H1 (cell line): ENCODE results near the gene ARHGAP26. TPM values are rescaled to one million over a fixed set of nuclear protein-coding genes. Genes with fewer than 3 reads are reported as not detected.

ENCODE experiments used
- BCL11A ChIP-seq, 2 experiments: IDR thresholded peaks; one replicate each; pipeline ENCODE4 v1.6.1; 2011; ENCODE audit warnings: low read depth in 2 of 2, low read length in 2 of 2, mild to moderate bottlenecking in 2 of 2
- EGR1 ChIP-seq: IDR thresholded peaks from 2 replicates; pipeline ENCODE4 v1.6.1; 2011; ENCODE audit warnings: low read depth, low read length, borderline replicate concordance
- GTF2F1 ChIP-seq: IDR thresholded peaks from 2 replicates; pipeline ENCODE4 v1.6.1; 2012; ENCODE audit warnings: low read depth, low read length, improper control_type of control experiment, borderline replicate concordance
- HDAC6 ChIP-seq: IDR thresholded peaks from one replicate; pipeline ENCODE4 v1.7.1; 2012; ENCODE audit warnings: low read depth, mild to moderate bottlenecking, inconsistent platforms, low read length, moderate library complexity
- JUN ChIP-seq: IDR thresholded peaks from 2 replicates; pipeline ENCODE4 v1.6.1; 2011; ENCODE audit warnings: low read depth, mild to moderate bottlenecking, improper control_type of control experiment, low read length
- POLR2A ChIP-seq, 2 experiments: IDR thresholded peaks; 1 replicate in 1 of 2; 2 replicates in 1 of 2; pipeline ENCODE4 v1.6.1; 2011; ENCODE audit warnings: low read depth in 2 of 2, low read length in 2 of 2, mild to moderate bottlenecking in 2 of 2; ENCODE audit errors: control extremely low read depth in 1 of 2
- POLR2AphosphoS5 ChIP-seq: IDR thresholded peaks from 2 replicates; pipeline ENCODE4 v1.6.1; 2011; ENCODE audit warnings: low read depth, low read length
- RNF2 ChIP-seq: fragments of 200-900, 300-1000 bp; sonication (generic); IDR thresholded peaks from 2 replicates; pipeline ENCODE4 v1.7.1; 2016; ENCODE audit warnings: borderline replicate concordance, low read depth, mild to moderate bottlenecking, antibody characterized with exemption, low read length; ENCODE audit not compliant: poor library complexity, severe bottlenecking; ENCODE audit errors: missing control alignments
- TAF7 ChIP-seq: optimal IDR thresholded peaks from 2 replicates; pipeline ENCODE3; 2011; ENCODE audit warnings: low read depth, mild to moderate bottlenecking, inconsistent platforms, low read length, moderate library complexity, borderline replicate concordance
- TBP ChIP-seq: IDR thresholded peaks from 2 replicates; pipeline ENCODE4 v1.6.1; 2011; ENCODE audit warnings: low read depth, low read length, improper control_type of control experiment
- YY1 ChIP-seq: IDR thresholded peaks from 2 replicates; pipeline ENCODE4 v1.6.1; 2011; ENCODE audit warnings: low read depth, mild to moderate bottlenecking, low read length
- ZNF274 ChIP-seq: IDR thresholded peaks from 2 replicates; pipeline ENCODE4 v1.7.0; 2012; ENCODE audit warnings: low read length, borderline replicate concordance; ENCODE audit errors: extremely low read depth
- polyA plus RNA-seq, 7 experiments: library from polyadenylated mRNA; depleted of rRNA in 3 of 7; stranded (reverse) in 5 of 7; unstranded in 2 of 7; fragments of >200 nt in 5 of 7; fragments of 200-250 nt in 2 of 7; gene quantifications; 1 replicate in 5 of 7; 2 replicates in 1 of 7; 4 replicates in 1 of 7; pipeline versions ENCODE4 v1.2.1 to v1.2.3, GENCODE V29; 2011 to 2013; ENCODE audit warnings: missing spikeins in 2 of 7, mixed read lengths in 2 of 7
- total RNA-seq: library from RNA; stranded (reverse); fragmentation: NEBNext Ultra II Directional; extraction: Animal tissue kit (Norgen Biotek cat#: 25700); gene quantifications from 2 replicates; pipeline ENCODE4 v1.2.1, GENCODE V29; 2021
- TF ChIP-seq, protein P1 (sequence below): fragments of 300-600 bp; sonication (generic); IDR thresholded peaks from 2 replicates; pipeline ENCODE4 v1.7.1; 2012; ENCODE audit warnings: low read length, moderate library complexity, mild to moderate bottlenecking, inconsistent platforms; ENCODE audit not compliant: insufficient replicate concordance

ARHGAP26 gene
- total and polyA plus RNA-seq, 2 of the 8 experiments (the other 6 are each of a cell fraction or from before 2014, with no cell fraction given), result 7.1 to 24.8 TPM

- TF ChIP-seq, protein P1, sequence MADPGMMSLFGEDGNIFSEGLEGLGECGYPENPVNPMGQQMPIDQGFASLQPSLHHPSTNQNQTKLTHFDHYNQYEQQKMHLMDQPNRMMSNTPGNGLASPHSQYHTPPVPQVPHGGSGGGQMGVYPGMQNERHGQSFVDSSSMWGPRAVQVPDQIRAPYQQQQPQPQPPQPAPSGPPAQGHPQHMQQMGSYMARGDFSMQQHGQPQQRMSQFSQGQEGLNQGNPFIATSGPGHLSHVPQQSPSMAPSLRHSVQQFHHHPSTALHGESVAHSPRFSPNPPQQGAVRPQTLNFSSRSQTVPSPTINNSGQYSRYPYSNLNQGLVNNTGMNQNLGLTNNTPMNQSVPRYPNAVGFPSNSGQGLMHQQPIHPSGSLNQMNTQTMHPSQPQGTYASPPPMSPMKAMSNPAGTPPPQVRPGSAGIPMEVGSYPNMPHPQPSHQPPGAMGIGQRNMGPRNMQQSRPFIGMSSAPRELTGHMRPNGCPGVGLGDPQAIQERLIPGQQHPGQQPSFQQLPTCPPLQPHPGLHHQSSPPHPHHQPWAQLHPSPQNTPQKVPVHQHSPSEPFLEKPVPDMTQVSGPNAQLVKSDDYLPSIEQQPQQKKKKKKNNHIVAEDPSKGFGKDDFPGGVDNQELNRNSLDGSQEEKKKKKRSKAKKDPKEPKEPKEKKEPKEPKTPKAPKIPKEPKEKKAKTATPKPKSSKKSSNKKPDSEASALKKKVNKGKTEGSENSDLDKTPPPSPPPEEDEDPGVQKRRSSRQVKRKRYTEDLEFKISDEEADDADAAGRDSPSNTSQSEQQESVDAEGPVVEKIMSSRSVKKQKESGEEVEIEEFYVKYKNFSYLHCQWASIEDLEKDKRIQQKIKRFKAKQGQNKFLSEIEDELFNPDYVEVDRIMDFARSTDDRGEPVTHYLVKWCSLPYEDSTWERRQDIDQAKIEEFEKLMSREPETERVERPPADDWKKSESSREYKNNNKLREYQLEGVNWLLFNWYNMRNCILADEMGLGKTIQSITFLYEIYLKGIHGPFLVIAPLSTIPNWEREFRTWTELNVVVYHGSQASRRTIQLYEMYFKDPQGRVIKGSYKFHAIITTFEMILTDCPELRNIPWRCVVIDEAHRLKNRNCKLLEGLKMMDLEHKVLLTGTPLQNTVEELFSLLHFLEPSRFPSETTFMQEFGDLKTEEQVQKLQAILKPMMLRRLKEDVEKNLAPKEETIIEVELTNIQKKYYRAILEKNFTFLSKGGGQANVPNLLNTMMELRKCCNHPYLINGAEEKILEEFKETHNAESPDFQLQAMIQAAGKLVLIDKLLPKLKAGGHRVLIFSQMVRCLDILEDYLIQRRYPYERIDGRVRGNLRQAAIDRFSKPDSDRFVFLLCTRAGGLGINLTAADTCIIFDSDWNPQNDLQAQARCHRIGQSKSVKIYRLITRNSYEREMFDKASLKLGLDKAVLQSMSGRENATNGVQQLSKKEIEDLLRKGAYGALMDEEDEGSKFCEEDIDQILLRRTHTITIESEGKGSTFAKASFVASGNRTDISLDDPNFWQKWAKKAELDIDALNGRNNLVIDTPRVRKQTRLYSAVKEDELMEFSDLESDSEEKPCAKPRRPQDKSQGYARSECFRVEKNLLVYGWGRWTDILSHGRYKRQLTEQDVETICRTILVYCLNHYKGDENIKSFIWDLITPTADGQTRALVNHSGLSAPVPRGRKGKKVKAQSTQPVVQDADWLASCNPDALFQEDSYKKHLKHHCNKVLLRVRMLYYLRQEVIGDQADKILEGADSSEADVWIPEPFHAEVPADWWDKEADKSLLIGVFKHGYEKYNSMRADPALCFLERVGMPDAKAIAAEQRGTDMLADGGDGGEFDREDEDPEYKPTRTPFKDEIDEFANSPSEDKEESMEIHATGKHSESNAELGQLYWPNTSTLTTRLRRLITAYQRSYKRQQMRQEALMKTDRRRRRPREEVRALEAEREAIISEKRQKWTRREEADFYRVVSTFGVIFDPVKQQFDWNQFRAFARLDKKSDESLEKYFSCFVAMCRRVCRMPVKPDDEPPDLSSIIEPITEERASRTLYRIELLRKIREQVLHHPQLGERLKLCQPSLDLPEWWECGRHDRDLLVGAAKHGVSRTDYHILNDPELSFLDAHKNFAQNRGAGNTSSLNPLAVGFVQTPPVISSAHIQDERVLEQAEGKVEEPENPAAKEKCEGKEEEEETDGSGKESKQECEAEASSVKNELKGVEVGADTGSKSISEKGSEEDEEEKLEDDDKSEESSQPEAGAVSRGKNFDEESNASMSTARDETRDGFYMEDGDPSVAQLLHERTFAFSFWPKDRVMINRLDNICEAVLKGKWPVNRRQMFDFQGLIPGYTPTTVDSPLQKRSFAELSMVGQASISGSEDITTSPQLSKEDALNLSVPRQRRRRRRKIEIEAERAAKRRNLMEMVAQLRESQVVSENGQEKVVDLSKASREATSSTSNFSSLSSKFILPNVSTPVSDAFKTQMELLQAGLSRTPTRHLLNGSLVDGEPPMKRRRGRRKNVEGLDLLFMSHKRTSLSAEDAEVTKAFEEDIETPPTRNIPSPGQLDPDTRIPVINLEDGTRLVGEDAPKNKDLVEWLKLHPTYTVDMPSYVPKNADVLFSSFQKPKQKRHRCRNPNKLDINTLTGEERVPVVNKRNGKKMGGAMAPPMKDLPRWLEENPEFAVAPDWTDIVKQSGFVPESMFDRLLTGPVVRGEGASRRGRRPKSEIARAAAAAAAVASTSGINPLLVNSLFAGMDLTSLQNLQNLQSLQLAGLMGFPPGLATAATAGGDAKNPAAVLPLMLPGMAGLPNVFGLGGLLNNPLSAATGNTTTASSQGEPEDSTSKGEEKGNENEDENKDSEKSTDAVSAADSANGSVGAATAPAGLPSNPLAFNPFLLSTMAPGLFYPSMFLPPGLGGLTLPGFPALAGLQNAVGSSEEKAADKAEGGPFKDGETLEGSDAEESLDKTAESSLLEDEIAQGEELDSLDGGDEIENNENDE, result no peak
- no peak for TF ChIP-seq ZNF274
- no peak for TF ChIP-seq HDAC6
- no peak for TF ChIP-seq GTF2F1
- no peak for TF ChIP-seq POLR2AphosphoS5
- no peak for TF ChIP-seq POLR2A (IDR thresholded peaks at IDR 0.05; ENCODE audit: control extremely low read depth in 1 of 2, low read depth in 2 of 2, low read length in 2 of 2)
- no peak for TF ChIP-seq YY1
- no peak for TF ChIP-seq EGR1
- no peak for TF ChIP-seq TBP
- TF ChIP-seq JUN, result no peak
- no peak for TF ChIP-seq BCL11A (IDR thresholded peaks at IDR 0.05; ENCODE audit: low read depth in 2 of 2, low read length in 2 of 2)
- TF ChIP-seq RNF2, result no peak
- TF ChIP-seq TAF7, result no peak
These were observed 22.0 kb upstream of the ARHGAP26 start (continued) for GRCh38 chr5:142748132-142748531.
